Superior temporal gyrus (tissue), 1 donor: ENCODE measurements around the gene ZNF423.
"Not testable (repeated sequence)": the region's sequence is repeated elsewhere in the genome, so short reads cannot be mapped to it uniquely, and the experiment has no call there.

ENCODE experiments used
- DNase-seq: peaks from one replicate; pipeline ENCODE4 v3.0.0-alpha.2; 2016; ENCODE audit errors: extremely low spot score

ZNF423 gene

DNA sequence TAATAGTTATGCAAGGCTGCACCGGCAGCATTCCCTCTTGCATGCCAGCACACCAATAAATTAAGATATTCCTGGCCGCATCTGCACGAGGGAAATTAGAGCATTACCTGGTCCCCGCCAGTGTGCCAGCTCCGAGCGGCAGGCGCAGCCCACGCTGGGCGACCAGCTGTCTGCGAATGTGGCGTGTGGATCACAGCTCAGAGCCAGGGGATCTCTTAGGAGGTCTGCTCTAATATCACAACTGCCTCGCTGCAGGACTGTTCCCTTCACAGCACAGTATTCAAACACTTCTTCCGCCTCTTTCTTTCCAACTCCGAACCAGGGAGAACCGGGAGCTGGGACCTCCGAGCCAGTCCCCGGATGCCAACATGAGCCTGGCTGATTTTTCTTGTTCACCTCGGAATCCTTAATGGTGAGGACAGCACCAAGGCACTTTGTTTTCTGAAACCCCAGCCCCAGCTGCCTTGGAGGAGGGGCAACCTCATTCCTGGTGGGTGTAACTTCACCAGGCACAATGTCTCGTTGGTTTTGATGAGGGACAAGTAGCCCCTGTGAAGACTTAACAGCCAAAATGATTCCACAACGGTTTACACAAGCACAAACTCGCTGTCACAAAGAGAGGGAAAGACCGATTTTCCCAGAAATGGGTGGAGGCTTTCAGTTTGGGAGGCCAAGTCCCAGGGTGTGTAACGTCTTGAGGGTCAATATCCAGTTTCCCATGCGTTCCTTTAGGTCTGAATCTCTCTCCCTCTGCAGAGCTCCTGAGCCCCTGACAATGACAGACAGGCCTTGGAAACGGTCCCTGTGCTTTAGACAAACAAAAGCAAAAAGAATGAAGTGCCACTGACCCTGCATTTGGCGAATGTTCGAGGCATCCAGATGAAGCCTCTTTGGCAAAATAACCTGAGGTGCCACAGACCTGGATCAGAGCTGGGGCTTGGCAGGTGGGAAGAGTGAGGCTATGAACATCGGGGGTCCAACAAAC is 269.2 kb downstream of the ZNF423 start:
- DNase-seq = no peak

DNA sequence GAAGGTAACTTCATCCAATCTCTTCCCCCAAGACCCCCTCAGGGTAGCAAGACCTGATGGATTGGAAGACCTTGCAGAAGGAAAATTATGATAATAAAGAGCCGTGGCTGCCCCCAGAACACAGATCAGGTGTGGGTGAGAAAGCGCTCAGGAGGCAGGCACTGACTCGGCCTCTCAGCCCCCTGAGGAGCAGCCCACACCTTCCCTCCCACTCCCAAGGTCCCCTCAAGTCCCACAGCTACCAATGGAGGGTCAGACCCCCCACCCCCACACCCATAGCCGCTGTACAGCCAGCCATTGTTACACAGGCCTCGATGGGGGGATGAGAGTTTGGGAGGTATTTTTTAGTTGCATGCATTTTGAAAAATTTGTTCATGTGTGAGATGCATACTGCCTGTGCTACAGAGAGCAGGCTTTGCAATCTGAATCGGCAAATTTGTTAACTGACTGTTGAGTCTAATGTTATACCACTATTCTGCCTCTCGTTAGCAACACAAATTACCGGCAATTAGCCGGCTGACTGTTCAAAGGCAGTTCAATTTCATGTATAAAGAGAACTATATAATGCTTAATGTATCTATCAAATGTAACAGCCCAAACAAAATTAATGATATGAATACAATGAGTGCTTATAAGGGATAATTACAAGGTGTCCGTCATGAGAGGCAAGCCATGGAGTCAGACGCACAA is 270.6 kb downstream of the ZNF423 start:
- no peak for DNase-seq

DNA sequence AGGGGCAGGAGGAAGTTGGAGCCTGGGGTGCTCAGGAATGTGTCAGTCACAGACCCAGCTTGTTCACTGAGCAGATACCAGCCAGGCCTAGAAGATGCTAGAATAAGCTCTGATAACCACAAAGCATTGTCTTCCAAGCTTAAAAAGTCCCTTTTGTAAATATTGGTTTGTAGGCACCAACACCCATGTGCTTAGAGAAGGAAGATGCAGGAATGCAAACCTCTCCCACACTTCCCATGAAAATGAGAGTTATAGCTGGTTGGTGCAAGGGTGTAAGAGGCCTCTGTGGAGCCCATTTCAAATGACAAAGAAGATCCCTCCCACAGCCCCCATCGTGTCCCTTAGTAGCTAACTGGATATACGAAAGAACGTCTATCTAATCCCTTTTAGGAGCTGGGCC is 272.0 kb downstream of the ZNF423 start:
- no peak for DNase-seq

DNA sequence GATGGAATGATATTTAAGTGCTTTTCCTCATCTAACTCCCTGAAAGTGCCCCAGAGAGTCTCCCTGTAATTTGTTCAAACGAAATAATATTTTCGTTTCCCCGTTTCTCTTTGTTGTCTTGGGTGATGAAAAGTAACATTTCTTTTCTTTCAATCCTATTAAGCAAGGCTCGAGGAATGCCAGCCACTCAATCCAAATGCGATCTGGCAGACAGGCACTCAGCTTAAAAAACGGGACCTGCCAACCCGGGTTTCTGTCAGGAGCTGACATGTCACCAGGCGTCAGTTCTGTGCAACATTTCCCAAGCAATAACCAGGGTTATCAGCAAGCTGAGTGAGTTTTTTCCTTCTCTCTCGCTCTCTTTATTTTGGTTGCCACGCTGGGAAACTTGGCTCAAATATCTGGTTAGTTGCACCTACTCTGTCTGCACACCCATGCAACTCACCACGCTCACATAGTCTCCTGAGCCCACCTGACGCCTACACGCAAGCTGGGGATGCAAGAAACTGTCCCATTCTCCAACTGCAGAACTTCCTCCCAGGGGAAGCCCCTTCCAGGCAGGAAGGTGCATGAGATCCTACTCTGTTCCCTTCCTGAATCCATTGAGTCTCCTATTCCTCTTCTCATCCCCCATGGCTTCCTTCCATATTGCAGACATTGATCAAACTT is 274.1 kb downstream of the ZNF423 start:
- DNase-seq = no peak

DNA sequence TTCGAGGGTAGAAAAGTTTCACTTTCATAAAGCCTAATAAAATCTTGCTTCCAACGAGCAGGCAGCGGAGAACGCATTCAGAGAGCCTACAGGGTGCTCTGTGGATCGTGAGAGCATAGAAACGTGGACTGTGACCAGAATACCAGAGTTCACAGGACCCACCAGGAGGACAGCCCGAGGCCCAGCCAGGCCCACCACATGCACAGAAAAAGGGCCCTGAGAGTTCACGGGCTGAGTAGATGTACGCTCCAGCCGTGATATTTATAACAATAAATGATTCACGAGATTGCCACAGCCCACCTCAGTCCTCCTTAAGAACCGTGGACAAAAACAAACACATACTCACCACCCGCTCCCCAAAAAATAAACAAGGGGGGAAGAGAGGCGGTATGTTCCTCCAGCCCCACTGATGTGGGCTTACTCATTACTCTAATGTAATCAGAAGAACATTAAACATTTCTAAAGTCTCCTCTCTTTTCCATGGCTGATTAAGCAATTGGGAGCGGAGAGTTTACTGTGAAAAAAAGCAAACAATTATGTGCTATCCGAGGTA is 275.1 kb downstream of the ZNF423 start:
- DNase-seq = no peak

DNA sequence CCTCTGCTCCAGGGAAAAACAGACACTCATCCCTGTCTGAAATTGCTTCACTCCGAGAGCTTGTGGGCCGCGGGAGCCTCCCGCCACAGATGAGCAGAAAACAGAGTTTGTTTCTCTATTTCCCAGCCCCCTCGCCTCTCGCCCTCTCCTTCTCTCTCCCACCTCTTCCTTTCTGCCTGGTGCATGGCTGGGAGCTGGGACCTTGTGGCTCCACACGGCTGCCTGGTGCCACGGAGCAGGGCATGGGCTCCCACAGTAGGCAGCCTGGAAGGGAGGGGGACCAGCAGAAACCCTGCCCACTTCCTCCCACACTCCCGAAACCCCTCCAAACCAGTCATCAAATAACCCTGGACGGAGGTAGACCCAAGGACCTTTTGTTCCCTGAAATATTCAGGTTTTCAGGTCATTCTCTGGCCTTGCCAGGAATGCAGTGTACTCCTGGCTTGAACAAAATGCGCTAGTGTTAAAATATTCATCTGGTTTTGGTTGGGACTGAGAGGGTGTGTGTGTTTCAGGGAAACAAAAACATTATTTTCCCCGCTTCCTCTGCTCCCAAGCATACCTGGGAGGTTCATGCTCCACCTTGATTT is 277.4 kb downstream of the ZNF423 start:
- no peak for DNase-seq

DNA sequence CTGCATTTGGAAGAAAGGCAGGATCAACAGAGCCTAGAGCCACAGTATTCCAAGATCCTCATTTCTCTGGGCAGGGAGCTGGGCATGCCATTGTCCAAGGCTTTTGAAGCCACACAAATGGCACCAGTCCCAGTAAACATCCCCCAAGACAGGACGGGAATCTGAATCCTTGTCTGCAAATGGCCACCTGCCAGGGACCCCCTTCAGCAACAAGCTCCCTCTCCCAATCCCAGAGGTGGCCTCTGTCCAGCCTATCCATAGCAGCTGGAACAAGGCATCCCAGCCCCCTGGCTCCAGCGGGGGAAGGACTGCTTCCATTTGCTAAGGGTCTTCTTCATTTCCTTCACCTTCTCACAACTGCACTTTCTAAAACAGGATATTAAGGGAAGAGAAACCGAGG is 277.9 kb downstream of the ZNF423 start:
- no peak for DNase-seq

DNA sequence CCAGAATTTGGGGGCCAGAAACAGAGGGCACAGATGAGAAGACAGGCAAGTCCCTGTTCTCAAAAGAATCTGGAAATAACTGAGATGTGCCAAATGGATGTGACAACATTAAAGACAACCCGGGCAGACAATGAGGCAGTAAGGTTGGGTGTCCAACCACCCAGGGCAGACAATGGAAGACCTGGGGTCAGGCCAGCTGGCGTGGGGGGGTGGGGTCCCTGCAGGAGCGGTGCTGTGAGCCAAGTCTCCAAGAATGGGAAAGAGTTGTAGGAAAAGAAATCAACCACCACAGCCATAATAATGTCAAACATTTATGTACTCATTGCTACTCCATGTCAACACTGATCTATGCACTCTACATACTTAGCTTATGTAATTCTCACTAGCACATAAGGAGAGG is 279.0 kb downstream of the ZNF423 start:
- no peak for DNase-seq

DNA sequence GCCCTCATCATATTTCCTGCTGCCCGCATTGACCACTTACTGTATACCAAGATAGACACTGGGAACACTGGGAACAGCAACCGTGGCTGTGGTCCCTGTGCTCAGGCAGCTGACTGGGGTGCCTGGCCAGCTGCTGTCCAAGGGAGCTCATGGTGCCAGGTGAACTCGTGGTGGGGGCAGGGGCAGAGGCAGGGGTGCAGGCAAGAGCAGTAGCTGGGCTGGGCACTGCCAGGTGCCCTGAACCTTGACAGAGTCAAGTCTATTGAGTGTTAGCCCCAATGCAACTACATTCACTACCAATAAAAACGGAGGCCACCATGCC is 279.8 kb downstream of the ZNF423 start:
- no peak for DNase-seq

DNA sequence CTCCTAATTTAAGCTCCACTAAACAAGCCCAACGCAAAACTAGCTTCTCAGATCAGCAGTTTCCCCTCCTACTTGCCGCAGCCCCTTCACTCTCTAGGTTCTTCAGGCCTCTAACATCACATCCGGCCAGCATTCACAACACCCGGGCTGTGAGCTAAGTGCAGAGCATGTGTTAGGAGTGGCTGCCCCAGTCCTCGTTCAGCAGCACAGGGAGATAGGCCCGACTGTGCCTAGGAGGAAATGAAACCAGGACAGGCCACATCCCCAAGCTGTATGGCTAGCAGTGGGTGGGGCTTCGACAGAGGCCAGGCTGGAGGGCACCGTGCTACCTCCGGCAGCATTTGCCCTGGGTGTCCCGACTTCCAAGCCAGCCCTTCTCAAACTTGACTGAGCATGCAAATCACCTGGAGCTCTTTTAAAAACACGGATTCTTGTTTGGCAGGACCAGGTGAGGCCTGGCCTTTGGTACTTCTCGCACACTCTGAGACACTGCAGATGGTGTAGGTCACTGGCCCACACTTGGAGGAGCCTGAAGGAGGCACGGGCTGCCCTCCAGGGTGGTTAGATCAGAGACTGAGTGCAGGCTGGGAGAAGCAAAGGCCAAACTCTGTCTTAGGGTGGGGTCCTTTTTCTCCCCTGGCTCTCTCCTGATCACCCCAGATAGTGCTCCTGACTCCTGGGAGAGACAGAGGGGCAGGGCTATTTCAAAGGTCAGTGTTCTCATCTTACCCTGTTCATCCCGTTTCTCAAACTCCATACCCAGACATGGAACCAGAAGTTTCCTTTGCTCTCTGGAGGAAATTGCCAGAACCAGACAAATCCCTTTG is 280.4 kb downstream of the ZNF423 start:
- no peak for DNase-seq

DNA sequence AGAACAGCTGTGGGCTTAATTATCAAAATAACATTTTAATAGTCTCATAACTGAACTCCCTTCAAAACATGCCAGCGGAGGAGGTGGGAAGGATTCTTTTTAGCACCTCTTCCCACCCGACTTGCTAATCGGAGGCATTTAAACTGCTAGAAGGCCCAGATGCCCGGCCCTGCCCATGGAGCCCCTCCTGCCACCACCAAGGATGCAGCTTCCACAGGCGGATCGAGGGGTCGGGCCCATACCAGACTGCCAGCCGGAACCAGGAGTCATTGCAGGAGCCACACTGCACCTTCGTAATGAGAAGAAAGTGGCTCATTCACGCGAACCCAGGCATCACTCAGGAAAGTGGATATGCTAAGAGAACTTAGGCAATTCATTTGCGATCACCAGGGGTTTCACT is 281.1 kb downstream of the ZNF423 start:
- no peak for DNase-seq

DNA sequence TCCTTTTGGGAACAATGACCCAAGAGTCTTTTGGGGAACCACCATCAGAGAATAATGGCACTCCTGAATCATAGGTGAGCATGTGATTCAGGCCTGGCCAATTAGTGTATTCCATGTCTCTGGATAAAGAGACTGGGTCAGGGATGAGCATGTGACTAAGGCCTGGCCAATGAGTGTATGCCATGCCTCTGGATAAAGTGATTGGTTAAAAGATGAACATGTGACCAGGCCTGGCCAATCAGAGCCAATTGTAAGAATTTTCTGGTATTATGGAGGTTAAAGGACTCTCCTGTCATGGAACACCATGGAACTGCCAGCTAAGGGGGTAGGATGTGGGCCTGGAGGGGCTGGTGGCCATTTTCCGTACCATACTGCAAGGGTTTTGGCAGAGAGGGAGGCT is 288.0 kb downstream of the ZNF423 start:
- no peak for DNase-seq

DNA sequence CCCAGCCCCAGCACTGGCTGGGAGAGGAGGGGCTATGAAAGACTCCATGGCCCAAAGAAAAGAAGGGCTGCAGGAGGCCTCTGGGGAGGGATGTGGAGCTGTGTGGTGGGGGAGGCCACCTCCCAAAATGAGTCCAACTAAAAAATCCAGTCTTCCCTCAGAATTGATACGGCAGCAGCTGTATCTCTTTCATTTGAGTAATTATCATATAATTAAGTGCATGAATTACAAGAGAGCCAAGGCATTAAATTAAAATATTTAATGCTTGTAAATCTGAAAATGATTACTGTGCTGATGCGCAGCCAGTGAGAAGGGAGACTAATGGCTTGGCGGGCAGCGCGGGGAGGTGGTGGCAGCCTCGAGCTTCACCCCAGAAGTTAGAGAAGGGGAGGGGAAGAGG is 289.5 kb downstream of the ZNF423 start:
- no peak for DNase-seq

DNA sequence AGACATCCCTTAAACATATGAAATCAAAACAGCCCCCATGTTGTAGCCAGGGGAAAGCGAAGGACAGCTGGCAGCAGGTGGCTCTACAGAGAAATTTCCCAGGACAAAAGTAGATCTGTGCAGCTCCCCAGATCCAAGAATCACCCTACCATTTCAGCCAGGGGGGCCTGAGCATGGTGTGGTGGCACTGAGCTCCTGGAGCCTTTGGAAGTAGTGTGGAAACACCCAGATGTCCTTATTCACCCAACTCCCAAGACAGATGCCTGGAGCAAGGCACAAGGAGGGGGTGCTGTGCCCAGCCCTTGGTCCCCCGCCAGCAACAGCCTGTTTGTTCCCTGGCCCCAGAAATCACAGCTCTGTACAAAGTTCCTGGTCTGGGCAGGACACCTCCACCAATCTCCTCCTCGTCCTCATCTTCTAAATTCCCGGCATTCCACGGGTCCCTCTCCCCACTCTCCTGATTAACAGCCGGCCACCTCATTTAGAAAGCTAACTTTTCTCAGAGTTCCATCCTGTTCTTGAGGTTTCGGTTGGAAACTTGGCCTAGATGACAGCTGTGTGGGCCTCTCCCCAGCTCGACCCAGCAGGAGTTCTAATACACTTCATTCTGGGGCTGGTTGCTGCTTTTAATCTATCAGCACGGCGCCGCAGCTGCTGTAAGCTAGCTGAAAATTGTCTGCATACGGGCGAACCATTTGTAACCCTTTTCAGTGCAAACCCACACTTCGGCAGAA is 291.2 kb downstream of the ZNF423 start:
- DNase-seq = no peak

DNA sequence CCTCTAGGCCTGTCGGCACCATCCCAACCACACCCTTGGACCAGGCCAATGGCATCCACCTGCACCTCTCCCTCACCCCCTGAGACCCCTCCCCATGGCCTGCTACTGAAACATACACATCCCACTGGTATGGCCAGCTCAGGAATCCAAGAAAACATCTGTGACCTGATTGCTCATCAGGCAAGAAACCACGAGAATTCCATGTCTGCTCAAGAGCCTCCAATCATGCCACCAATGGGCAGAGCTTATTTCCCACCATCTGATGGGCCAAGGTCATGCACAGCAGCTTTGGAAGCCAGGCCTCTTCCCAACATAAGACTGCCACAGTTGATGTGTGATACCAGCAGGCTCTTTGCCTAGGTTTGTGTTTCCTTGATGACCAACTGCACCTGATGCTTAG is 292.2 kb downstream of the ZNF423 start:
- no peak for DNase-seq

DNA sequence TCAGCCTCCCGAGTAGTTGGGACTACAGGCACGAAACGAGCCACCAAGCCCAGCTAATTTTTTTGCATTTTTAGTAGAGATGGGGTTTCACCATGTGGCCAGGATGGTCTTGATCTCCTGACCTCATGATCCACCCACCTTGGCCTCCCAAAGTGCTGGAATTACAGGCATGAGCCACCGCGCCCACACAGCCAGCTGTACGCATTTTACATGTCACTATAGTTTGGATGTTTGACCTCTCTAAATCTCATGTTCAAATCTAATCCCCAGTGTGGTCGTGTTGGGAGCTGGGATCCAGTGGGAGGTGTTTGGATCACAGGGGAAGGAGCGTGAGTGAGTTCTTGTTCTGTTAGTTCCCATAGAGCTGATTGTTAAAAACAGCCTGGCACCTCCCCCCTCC is 293.0 kb downstream of the ZNF423 start:
- not testable (repeated sequence) for DNase-seq

DNA sequence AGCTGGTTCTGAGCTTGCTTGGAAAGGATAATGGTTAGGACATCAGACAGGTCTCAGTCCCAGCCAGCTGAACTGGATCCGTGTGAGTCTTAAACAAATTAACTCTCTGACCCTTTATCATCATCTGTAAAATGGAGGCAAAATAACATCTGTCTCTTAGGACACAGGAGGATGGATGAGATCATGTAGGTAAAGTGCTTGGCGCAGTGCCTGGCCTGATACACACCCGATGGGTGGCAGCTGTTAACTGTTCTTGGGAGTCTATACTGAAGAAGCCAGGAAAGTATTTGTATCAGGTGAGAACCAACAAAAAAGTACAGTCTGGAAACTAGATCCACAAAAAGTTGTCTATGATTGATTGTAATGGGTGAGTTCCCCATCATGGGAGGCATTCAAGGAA is 293.7 kb downstream of the ZNF423 start:
- no peak for DNase-seq

DNA sequence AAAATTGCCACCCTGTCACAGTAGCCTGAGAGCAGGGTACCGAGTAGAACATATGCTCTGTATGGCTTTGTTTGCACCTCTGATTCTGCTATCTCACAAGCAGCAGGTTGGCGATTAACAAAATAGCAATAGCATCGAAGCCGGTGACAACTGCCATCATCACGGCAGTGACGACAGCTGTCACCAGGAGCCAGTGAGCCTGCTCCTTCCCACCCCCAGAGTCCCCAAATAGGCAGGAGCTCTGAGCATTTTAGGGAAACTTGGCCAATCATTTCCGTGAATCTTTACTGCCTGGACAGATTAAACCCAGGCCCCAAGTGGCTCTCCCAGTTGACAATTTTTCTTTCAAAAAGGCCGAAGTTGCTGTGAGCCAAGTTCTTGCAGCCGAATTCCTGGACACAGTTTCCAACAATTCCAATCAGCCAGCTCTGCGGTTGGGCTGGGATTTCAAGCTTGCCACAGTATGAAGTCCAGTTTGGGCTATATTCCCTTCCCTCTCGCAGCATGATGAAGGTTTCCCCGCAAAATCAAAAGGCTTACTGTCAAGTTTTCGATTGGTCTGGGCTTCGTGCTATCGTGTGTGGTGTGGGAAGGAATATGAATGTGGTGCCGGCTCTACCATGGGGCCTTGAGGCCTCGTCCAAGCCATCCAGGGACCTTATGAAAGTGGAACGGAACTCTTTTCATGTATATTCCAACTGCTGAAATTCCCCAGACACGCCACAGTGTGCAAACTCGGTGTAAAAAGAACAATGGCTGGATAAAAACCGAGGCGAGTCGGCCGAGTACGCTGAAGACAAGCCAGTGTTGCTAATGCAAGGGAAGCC is 295.7 kb downstream of the ZNF423 start:
- DNase-seq = no peak

DNA sequence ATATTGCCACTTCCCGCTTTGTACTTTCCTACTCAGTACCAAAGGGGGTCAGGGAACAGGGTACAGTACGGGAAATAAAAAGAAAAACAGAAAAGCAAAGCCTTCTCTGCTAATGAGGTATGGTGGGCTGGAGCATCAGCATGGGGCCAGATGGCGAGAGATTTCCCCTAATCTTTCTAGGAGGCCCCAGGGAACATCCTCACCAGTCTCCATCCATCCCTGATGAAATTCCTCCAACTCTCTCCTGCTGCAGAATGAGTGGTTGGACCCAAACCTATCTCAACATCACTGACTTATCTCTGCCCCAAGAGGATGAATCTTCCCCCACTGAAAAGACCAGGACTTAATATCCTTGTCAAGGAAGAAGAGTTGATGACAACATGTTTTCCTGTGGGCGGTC is 296.7 kb downstream of the ZNF423 start:
- DNase-seq = no peak

DNA sequence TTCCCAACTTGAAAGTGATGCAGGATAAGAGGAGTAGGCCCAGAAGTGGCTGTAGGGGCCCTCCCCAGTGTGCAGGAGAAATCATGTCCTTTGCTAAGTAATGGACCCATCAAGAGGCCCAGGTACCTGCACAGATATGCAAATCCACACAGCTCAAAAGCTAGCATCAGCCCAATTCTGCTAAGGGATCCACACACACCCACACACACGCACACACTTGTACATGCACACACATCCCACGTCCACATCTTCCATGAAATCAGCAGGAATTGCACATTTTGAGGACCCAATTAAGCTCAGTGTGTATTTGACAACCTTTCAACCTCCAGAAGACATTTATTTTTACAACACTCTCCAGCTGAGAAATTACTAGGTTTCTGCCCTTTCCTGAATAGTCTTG is 297.5 kb downstream of the ZNF423 start:
- no peak for DNase-seq
